K562 treated with DMSO at 1 percent for 4 hours (cell line): ENCODE measurements around the gene THUMPD3. TPM values are rescaled to one million over a fixed set of nuclear protein-coding genes. Genes with fewer than 3 reads are reported as not detected.

Experiments
- total RNA-seq: library from RNA; unstranded; fragments of 300-600 nt; gene quantifications from 2 replicates; pipeline ENCODE4 v1.2.3, GENCODE V29; 2022; ENCODE audit not compliant: insufficient read depth

Gene THUMPD3, protein sequence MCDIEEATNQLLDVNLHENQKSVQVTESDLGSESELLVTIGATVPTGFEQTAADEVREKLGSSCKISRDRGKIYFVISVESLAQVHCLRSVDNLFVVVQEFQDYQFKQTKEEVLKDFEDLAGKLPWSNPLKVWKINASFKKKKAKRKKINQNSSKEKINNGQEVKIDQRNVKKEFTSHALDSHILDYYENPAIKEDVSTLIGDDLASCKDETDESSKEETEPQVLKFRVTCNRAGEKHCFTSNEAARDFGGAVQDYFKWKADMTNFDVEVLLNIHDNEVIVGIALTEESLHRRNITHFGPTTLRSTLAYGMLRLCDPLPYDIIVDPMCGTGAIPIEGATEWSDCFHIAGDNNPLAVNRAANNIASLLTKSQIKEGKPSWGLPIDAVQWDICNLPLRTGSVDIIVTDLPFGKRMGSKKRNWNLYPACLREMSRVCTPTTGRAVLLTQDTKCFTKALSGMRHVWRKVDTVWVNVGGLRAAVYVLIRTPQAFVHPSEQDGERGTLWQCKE
- 35.6 and 38.5 TPM in 2 replicates for total RNA-seq

DNA sequence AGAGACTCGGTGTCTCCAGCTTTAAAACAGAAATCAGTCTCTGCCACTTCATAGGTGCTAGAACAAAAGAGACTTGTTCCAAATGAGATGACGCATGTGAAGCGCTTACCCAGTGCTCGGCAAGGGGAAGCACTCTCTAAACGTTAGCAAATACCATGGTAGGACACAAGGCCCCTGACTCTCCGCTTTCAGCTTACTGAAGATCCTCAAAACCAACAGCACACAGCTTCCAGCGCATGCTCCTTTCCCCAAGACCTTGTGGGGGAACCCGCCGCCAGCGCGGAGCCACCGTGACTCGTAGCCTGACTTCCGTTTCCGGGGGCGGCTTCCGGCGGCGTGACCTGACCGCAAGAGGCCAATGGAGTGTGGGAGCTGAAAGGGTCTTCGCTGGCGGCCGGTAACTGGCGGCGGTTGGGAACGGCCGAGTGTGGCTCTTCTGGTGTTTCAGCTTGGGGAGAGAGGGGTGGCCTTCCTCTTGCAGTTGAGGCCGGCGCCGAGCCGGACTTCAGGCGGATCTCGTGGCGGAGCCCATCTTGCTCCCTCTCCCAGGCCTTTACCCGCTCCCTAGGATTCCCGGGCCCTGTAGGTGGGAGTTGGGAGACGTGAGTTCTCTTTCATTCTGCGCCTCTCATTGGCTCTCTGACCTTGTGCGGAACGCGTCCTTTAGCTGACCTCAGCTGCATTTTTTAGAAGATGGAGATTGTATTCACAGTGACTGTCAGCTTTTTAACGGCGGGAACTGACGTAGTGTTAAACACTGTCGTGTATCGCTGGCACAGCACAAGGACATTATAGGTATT is at the start of gene THUMPD3:
Gene THUMPD3, plus strand, starts transcription at position 324 of the 800 bp plus-strand sequence. CDS start 2,015 bp downstream, outside the sequence.

DNA sequence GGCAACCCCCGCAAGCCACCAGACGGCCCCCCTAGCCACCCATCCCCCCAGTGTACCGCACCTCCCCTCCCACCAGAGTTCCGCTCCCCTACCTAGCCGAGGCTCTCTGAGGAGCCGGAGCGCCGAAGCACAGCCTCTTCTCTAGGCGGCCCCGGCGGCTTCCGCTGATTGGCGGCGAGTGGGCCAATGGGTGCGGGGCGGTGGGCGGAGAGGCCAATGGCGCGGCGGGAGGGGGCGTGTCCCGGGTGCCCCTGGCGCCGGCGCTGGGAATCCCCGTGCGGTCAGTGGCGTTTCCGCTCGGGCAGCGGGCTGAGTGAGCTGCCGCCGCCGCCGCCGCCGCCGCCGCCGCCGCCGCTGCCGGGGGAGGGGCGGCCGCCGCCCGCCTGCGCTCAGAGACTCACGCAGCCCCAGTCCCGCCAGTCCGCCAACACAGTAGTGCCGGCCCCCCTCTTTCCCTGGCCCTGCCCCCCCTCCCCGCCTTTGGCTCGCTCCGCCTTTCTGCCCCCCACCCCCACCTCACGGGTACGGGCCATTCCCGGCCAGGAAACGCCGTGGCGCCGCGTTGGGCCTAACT is 34.6 kb downstream of the THUMPD3 start, which contains the start of gene SETD5:
Gene SETD5, plus strand, starts transcription at position 284 of the 574 bp plus-strand sequence. CDS start 31,324 bp downstream, outside the sequence.

Other genes with a start within 250 kb of the THUMPD3 start
- gene SRGAP3, start 113.4 kb upstream of the THUMPD3 start, total RNA-seq, result not detected in 2 replicates
- gene SETD5, start 34.6 kb downstream of the THUMPD3 start, total RNA-seq, result 75.6 and 103 TPM in 2 replicates
- not detected in 2 replicates for gene LHFPL4, start 190.8 kb downstream of the THUMPD3 start, total RNA-seq